ENCODE results near the gene PYGB.
"Not testable (repeated sequence)": the region's sequence is repeated elsewhere in the genome, so short reads cannot be mapped to it uniquely, and the experiment has no call there.

The PYGB gene

GRCh38 chr20:25226433-25227316, 21.2 kb upstream of the PYGB start:
- TF ChIP-seq CTCF (IDR thresholded peaks at IDR 0.05; ENCODE audit: low read depth, low read length), result no peak
- no peak for DNase-seq (ENCODE audit: extremely low read depth, low read depth)

DNA sequence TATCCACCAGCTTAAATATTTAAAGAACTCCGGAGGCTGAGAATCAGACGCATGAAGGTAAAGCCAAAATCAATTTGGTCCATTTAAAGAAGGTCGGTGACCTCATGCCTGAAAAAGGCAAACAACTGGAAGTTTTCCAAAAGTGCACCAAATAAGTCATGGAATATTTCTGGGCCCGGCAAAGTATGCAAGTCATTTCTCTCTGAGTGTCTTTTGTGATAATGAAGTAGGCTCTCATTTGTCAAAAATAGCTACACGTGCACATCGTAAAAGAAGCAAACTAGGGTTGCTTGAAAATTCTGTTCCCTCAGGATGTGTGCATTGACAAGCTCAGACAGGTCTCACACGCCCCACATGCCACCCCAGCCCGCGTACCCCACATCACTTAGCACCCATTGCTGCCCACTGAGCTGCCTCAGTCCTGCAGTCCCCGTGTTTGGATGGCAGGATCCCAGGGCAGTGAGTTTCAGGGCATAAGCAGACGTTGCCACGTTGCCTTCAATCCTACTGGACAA, 20.5 kb upstream of the PYGB start:
- TF ChIP-seq CTCF (IDR thresholded peaks at IDR 0.05; ENCODE audit: low read depth, low read length), result no peak
- no peak for DNase-seq (ENCODE audit: extremely low read depth, low read depth)

GRCh38 chr20:25229486-25230165, 18.3 kb upstream of the PYGB start:
- no peak for TF ChIP-seq CTCF (IDR thresholded peaks at IDR 0.05; ENCODE audit: low read depth, low read length)
- no peak for DNase-seq (ENCODE audit: extremely low read depth, low read depth)

DNA sequence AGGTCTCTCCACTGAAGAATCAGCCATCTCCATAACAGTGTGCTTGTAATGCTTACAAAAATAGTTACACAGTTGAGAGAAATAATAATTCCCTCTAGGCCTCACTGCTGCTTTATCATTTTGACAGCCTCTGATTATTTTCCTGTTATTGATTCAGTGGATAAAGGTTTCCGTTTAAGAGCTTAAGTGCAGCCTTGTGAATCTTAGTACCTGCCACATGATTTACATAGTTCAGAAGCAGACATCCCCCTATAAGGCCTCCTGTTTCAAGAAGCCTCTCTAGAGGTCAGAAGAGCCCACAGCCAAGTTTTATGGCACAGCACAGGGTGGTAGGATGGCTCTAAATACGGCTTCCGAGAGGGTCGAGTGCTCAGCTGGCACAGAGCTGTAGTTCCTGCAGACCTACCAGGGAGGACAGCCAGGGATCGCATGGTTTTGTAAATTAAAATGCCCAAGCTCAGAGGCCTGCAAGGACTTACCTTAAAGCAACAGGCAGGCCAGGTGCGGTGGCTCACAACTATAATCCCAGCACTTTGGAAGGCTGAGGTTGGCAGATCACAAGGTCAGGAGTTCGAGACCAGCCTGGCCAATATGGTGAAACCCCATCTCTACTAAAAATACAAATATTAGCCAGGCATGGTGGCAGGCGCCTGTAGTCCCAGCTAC, 17.6 kb upstream of the PYGB start:
- TF ChIP-seq CTCF (IDR thresholded peaks at IDR 0.05; ENCODE audit: low read depth, low read length), result no peak
- DNase-seq (ENCODE audit: extremely low read depth, low read depth), result no peak

GRCh38 chr20:25233016-25233772, 14.7 kb upstream of the PYGB start:
- TF ChIP-seq CTCF (IDR thresholded peaks at IDR 0.05; ENCODE audit: low read depth, low read length), result no peak
- DNase-seq (ENCODE audit: extremely low read depth, low read depth), result no peak

GRCh38 chr20:25234009-25234849, 13.7 kb upstream of the PYGB start:
- DNase-seq (ENCODE audit: extremely low read depth, low read depth), result not testable (repeated sequence)

Measured in AG09319 (cell line).